GM18873 (cell line): ENCODE data around the gene CCSAP.
A peak's percentile ranks its signal among the peaks of the same experiment; 100 is the strongest.

Experiments used
- ATAC-seq: cut with Tn5 transposase; IDR thresholded peaks from one replicate; pipeline ENCODE4 v1.9.1; 2021; ENCODE audit warnings: mild to moderate bottlenecking, moderate library complexity, moderate number of reproducible peaks; ENCODE audit not compliant: unreplicated experiment, low FRiP score

Gene CCSAP

GRCh38 chr1:229365569-229365968, 22.7 kb upstream of the CCSAP start:
- ATAC-seq = no peak

- ATAC-seq = no peak
Measured at GRCh38 chr1:229364207-229365065, 21.6 kb upstream of the CCSAP start.

GRCh38 chr1:229363723-229364122, 20.9 kb upstream of the CCSAP start:
- no peak for ATAC-seq

- no peak for ATAC-seq
Measured at GRCh38 chr1:229360420-229360819, 17.6 kb upstream of the CCSAP start.

GRCh38 chr1:229355661-229356060, 12.8 kb upstream of the CCSAP start:
- no peak for ATAC-seq

GRCh38 chr1:229354226-229354625, 11.4 kb upstream of the CCSAP start:
- no peak for ATAC-seq

- ATAC-seq = no peak
Measured at GRCh38 chr1:229352975-229353374, 10.1 kb upstream of the CCSAP start.

- ATAC-seq = no peak
Measured at GRCh38 chr1:229349463-229350385, 6.9 kb upstream of the CCSAP start.

- no peak for ATAC-seq
Measured at GRCh38 chr1:229347528-229347927, 4.7 kb upstream of the CCSAP start.

GRCh38 chr1:229344937-229345684, 2.3 kb upstream of the CCSAP start:
- ATAC-seq = no peak

GRCh38 chr1:229344139-229344538, 1.3 kb upstream of the CCSAP start:
- ATAC-seq = no peak

GRCh38 chr1:229341774-229342655, 832 bp downstream of the CCSAP start:
- peak; percentile 48 for ATAC-seq

- no peak for ATAC-seq
Measured at GRCh38 chr1:229340496-229340895, 2.4 kb downstream of the CCSAP start.

GRCh38 chr1:229339520-229339919, 3.3 kb downstream of the CCSAP start:
- no peak for ATAC-seq

GRCh38 chr1:229339086-229339485, 3.8 kb downstream of the CCSAP start:
- no peak for ATAC-seq

- ATAC-seq = no peak
Measured at GRCh38 chr1:229336345-229336744, 6.5 kb downstream of the CCSAP start.

GRCh38 chr1:229334716-229335115, 8.1 kb downstream of the CCSAP start:
- ATAC-seq = no peak

- no peak for ATAC-seq
Measured at GRCh38 chr1:229334269-229334668, 8.6 kb downstream of the CCSAP start.

- ATAC-seq = no peak
Measured at GRCh38 chr1:229328598-229329362, 14.1 kb downstream of the CCSAP start.
